ENCODE data around the gene PRAF2.

Gene PRAF2

GRCh38 chrX:49041744-49042580, 31.8 kb downstream of the PRAF2 start:
- no peak for DNase-seq

- DNase-seq: no peak
Observed at GRCh38 chrX:49040376-49040955, 33.3 kb downstream of the PRAF2 start.

GRCh38 chrX:49039598-49040375, 34.0 kb downstream of the PRAF2 start:
- peak; percentile 89 for DNase-seq

- no peak for DNase-seq
Observed at GRCh38 chrX:49037883-49038475, 35.8 kb downstream of the PRAF2 start.

GRCh38 chrX:49030283-49030682, 43.5 kb downstream of the PRAF2 start:
- DNase-seq: no peak

- DNase-seq: no peak
Observed at GRCh38 chrX:49029876-49030275, 43.9 kb downstream of the PRAF2 start.
